ENCODE results near the gene HBA1.
"Not testable (repeated sequence)": the region's sequence is repeated elsewhere in the genome, so short reads cannot be mapped to it uniquely, and the experiment has no call there.

Gene HBA1

GRCh38 chr16:160242-160641, 16.2 kb upstream of the HBA1 start:
- not testable (repeated sequence) for DNase-seq (ENCODE audit: low read depth)

DNA sequence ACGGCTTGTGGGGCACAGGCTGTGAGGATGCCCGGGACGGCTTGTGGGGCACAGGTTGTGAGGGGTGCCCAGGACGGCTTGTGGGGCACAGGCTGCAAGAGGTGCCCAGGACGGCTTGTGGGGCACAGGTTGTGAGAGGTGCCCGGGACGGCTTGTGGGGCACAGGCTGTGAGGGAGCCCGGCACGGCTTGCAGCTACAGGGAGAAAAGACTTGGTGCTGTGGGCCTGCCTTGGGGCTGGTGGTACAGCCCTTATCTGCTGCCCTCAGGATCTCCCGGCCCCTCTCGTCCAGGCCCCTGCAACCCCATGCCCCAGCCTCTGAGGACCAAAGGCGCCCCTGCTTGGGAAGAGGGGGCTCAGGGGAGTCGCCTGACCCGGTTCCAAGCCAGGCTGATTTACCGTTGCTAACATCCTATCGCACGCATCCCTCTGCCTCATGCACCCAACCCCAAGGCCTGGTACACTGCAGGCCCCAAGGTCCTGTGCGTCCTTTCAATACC, 15.7 kb upstream of the HBA1 start:
- DNase-seq (ENCODE audit: low read depth) = no peak

GRCh38 chr16:162271-162991, 14.0 kb upstream of the HBA1 start:
- no peak for DNase-seq (ENCODE audit: low read depth)

- DNase-seq (ENCODE audit: low read depth) = not testable (repeated sequence)
Measured at GRCh38 chr16:163139-163538, 13.3 kb upstream of the HBA1 start.

DNA sequence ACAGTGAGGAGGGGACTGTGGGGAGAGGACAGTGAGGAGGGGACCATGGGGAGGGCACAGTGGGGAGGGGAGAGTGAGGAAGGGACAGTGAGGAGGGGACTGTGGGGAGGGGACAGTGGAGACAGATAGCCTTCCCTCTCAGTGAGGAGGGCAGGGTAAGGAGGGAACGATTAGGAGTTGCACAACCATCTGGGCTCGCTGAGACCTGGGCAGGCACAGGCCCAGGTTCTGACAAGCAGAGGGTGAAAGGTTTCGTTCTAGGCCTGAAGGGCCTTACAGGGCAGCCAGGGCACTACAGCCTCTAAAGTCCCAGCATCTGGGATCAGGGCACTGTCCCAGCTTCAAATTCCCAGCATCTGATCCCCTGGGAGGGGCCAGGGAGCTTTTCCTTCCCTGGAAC, 12.8 kb upstream of the HBA1 start:
- DNase-seq (ENCODE audit: low read depth) = not testable (repeated sequence)

DNA sequence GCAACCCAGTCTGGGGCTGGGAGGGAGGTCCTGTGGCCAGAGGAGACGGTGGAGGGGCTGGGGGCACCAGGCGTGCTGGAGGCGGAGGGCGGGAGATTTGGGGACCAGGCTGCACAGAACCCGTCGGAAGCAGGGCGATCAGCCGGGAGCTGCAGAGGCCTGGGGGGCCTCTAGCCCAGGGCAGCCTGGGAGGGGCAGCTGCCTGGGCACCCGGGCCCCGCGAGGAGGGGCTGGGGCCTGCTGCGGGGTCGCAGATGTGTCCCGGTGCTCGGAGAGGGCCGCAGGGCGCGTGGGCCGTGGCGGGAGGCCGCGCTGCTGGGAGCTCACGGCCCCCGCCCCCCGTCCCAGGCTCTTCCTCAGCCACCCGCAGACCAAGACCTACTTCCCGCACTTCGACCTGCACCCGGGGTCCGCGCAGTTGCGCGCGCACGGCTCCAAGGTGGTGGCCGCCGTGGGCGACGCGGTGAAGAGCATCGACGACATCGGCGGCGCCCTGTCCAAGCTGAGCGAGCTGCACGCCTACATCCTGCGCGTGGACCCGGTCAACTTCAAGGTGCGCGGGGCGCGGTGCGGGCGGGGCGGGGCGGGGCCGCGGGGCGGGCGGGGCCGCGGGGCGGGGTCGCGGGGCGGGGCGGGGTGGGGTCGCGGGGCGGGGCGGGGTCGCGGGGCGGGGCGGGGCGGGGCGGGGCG, 12.2 kb upstream of the HBA1 start:
- DNase-seq (ENCODE audit: low read depth) = not testable (repeated sequence)

GRCh38 chr16:164827-165538, 11.5 kb upstream of the HBA1 start:
- DNase-seq (ENCODE audit: low read depth) = no peak

DNA sequence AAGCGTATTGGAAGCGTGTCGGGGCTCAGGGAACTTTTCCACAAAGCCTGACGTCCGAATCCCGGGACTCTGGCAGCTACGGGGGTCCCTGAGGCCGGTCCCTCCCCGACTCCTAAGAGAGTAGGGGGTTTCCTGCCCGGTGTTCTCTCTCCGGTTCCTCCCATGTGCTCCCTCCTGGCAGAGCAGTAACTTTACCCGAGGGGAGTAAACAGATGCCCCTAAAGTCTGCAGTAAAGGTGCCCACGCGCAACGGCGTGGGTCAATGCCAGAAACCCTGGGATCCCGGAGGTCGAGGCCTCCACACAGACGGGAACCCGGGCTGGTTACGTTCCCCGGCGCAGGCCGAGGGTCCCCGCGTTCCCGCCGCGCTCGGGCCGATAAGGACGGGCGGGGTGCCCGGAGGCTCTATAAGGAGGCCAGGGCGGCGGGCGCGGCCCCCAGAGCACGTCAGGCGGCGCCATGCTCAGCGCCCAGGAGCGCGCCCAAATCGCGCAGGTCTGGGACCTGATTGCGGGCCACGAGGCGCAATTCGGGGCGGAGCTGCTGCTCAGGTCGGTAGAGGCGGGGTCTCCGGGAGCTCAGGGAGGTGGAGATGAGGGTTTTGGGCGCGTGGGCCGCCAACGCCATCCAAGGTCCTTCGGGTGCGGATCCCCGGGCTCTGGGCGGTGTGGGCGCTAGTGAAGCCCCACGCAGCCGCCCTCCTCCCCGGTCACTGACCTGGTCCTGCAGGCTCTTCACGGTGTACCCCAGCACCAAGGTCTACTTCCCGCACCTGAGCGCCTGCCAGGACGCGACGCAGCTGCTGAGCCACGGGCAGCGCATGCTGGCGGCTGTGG, 10.7 kb upstream of the HBA1 start, which contains the start of gene HBM:
Gene HBM, plus strand, starts transcription at position 440 of the 836 bp plus-strand sequence. Its CDS starts 20 bp downstream, at position 460.
- DNase-seq (ENCODE audit: low read depth) = no peak

DNA sequence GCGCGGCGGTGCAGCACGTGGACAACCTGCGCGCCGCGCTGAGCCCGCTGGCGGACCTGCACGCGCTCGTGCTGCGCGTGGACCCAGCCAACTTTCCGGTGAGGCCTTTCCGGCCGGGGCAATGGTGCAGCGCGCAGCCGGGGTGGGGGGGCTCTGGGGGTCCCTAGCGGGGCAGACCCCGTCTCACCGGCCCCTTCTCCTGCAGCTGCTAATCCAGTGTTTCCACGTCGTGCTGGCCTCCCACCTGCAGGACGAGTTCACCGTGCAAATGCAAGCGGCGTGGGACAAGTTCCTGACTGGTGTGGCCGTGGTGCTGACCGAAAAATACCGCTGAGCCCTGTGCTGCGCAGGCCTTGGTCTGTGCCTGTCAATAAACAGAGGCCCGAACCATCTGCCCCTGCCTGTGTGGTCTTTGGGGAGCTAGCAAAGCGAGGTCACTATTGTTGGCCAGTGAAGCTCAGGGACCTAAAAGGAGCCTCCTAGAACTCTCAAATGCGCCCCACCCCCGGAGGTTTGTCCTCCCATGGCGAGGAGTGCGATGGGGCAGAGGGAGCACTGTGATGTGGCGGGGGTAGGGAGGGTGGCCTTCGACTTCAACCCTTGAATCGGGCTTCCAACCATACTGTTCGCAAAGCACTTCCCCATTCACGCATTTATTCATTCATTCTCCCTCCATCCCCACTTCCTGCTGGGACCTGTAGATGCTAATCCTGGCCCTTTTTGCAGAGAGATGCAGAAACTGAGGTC, 9.9 kb upstream of the HBA1 start:
- no peak for DNase-seq (ENCODE audit: low read depth)

GRCh38 chr16:167122-167690, 9.3 kb upstream of the HBA1 start:
- DNase-seq (ENCODE audit: low read depth) = no peak

GRCh38 chr16:168424-168823, 8.1 kb upstream of the HBA1 start:
- DNase-seq (ENCODE audit: low read depth) = no peak

DNA sequence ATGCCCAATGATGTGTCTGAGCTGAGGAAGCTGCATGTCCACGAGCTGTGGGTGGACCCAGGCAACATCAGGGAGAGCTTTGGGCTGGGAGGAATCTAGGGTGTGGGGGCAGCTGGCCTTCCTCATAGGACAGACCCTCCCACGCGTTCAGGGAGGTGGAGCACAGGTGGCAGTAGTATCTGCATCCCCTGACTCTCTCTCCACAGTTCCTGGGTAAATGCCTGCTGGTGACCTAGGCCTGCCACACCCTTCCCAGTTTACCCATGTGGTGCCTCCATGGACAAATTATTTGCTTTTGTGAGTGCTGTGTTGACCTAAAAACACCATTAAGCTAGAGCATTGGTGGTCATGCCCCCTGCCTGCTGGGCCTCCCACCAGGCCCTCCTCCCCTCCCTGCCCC, 7.5 kb upstream of the HBA1 start:
- no peak for DNase-seq (ENCODE audit: low read depth)

GRCh38 chr16:170088-170507, 6.4 kb upstream of the HBA1 start:
- not testable (repeated sequence) for DNase-seq (ENCODE audit: low read depth)

GRCh38 chr16:170788-171187, 5.7 kb upstream of the HBA1 start:
- DNase-seq (ENCODE audit: low read depth) = no peak

GRCh38 chr16:172374-172941, 4.0 kb upstream of the HBA1 start, which contains the start of gene HBA2:
Gene HBA2, plus strand, starts transcription at chr16:172876. Its CDS starts 37 bp downstream, at chr16:172913.
- not testable (repeated sequence) for DNase-seq (ENCODE audit: low read depth)

DNA sequence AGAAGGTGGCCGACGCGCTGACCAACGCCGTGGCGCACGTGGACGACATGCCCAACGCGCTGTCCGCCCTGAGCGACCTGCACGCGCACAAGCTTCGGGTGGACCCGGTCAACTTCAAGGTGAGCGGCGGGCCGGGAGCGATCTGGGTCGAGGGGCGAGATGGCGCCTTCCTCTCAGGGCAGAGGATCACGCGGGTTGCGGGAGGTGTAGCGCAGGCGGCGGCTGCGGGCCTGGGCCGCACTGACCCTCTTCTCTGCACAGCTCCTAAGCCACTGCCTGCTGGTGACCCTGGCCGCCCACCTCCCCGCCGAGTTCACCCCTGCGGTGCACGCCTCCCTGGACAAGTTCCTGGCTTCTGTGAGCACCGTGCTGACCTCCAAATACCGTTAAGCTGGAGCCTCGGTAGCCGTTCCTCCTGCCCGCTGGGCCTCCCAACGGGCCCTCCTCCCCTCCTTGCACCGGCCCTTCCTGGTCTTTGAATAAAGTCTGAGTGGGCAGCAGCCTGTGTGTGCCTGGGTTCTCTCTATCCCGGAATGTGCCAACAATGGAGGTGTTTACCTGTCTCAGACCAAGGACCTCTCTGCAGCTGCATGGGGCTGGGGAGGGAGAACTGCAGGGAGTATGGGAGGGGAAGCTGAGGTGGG, 3.1 kb upstream of the HBA1 start:
- not testable (repeated sequence) for DNase-seq (ENCODE audit: low read depth)

DNA sequence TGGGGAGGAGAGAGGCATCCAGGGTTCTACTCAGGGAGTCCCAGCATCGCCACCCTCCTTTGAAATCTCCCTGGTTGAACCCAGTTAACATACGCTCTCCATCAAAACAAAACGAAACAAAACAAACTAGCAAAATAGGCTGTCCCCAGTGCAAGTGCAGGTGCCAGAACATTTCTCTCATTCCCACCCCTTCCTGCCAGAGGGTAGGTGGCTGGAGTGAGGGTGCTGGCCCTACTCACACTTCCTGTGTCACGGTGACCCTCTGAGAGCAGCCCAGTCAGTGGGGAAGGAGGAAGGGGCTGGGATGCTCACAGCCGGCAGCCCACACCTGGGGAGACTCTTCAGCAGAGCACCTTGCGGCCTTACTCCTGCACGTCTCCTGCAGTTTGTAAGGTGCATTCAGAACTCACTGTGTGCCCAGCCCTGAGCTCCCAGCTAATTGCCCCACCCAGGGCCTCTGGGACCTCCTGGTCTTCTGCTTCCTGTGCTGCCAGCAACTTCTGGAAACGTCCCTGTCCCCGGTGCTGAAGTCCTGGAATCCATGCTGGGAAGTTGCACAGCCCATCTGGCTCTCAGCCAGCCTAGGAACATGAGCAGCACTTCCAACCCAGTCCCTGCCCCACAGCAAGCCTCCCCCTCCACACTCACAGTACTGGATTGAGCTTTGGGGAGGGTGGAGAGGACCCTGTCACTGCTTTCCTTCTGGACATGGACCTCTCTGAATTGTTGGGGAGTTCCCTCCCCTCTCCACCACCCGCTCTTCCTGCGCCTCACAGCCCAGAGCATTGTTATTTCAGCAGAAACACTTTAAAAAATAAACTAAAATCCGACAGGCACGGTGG, 2.3 kb upstream of the HBA1 start:
- not testable (repeated sequence) for DNase-seq (ENCODE audit: low read depth)
